HepG2 (cell line): ENCODE measurements around the gene TRAPPC12. TPM values are rescaled to one million over a fixed set of nuclear protein-coding genes. Genes with fewer than 3 reads are reported as not detected.

Experiments used
- BHLHE40 ChIP-seq: IDR thresholded peaks from 2 replicates; pipeline ENCODE4 v1.6.1; 2011; ENCODE audit warnings: low read length, improper control_type of control experiment
- CREM ChIP-seq, 2 experiments: sonication (generic) in 1 of 2; formaldehyde crosslinking in 1 of 2; IDR thresholded peaks; 2 replicates each; pipeline versions ENCODE4 v1.4.0 to v1.6.1; 2016 to 2020; ENCODE audit warnings: antibody characterized with exemption in 1 of 2, mild to moderate bottlenecking in 1 of 2, missing genetic modification reagents in 1 of 2
- GATAD1 ChIP-seq: IDR thresholded peaks from 2 replicates; pipeline ENCODE4 v1.6.1; 2016; ENCODE audit warnings: missing genetic modification reagents, missing compliant biosample characterization
- HDAC6 ChIP-seq: fragments of 200-600 bp; sonication (generic); IDR thresholded peaks from 2 replicates; pipeline ENCODE4 v1.7.0; 2017; ENCODE audit warnings: mild to moderate bottlenecking, antibody characterized with exemption, low read length, low read depth
- HOXA3 ChIP-seq: sonication (generic); formaldehyde crosslinking; IDR thresholded peaks from 2 replicates; pipeline ENCODE4 v1.5.0; 2020; ENCODE audit warnings: missing genetic modification reagents
- HOXA7 ChIP-seq: sonication (generic); formaldehyde crosslinking; IDR thresholded peaks from 2 replicates; pipeline ENCODE4 v1.8.1; 2022; ENCODE audit warnings: mild to moderate bottlenecking, missing genetic modification reagents, moderate library complexity
- HOXD1 ChIP-seq: sonication (generic); formaldehyde crosslinking; IDR thresholded peaks from 2 replicates; pipeline ENCODE4 v1.5.0; 2020; ENCODE audit warnings: missing genetic modification reagents
- KLF16 ChIP-seq, 2 experiments: sonication (generic) in 1 of 2; formaldehyde crosslinking in 1 of 2; IDR thresholded peaks; 2 replicates each; pipeline versions ENCODE4 v1.6.1 to v1.8.0; 2016 to 2023; ENCODE audit warnings: missing genetic modification reagents in 2 of 2, missing compliant biosample characterization in 1 of 2
- MAF1 ChIP-seq: sonication (generic); formaldehyde crosslinking; IDR thresholded peaks from 2 replicates; pipeline ENCODE4 v1.5.0; 2020; ENCODE audit warnings: missing genetic modification reagents, borderline replicate concordance
- RBFOX2 ChIP-seq: fragments of 200-400 bp; formaldehyde crosslinking; IDR thresholded peaks from 2 replicates; pipeline ENCODE4 v1.6.1; 2017; ENCODE audit warnings: low read depth, mild to moderate bottlenecking, low read length
- SRSF4 ChIP-seq: fragments of 200-400 bp; formaldehyde crosslinking; IDR thresholded peaks from one replicate; pipeline ENCODE4 v1.6.1; 2018; ENCODE audit warnings: mild to moderate bottlenecking, low read depth, low read length, moderate library complexity; ENCODE audit not compliant: poor library complexity, severe bottlenecking
- TEAD3 ChIP-seq: optimal IDR thresholded peaks from 2 replicates; pipeline ENCODE3; 2016; ENCODE audit warnings: borderline replicate concordance
- WIZ ChIP-seq: sonication (generic); formaldehyde crosslinking; IDR thresholded peaks from 2 replicates; pipeline ENCODE4 v1.5.1; 2020; ENCODE audit warnings: mild to moderate bottlenecking, missing genetic modification reagents
- ZBED4 ChIP-seq: sonication (generic); formaldehyde crosslinking; IDR thresholded peaks from 2 replicates; pipeline ENCODE4 v1.4.0; 2020; ENCODE audit warnings: missing genetic modification reagents, borderline replicate concordance
- ZBTB42 ChIP-seq: sonication (generic); formaldehyde crosslinking; IDR thresholded peaks from 2 replicates; pipeline ENCODE4 v1.5.0; 2020; ENCODE audit warnings: mild to moderate bottlenecking, missing genetic modification reagents
- ZNF12 ChIP-seq: sonication (generic); formaldehyde crosslinking; IDR thresholded peaks from 2 replicates; pipeline ENCODE4 v1.5.0; 2020; ENCODE audit warnings: missing genetic modification reagents
- ZNF207 ChIP-seq: fragments of 450-650 bp; IDR thresholded peaks from 2 replicates; pipeline ENCODE4 v1.6.1; 2016; ENCODE audit warnings: antibody characterized with exemption, borderline replicate concordance
- ZNF3 ChIP-seq: IDR thresholded peaks from 2 replicates; pipeline ENCODE4 v1.7.0; 2017; ENCODE audit warnings: inconsistent platforms
- ZNF543 ChIP-seq: sonication (generic); formaldehyde crosslinking; IDR thresholded peaks from 2 replicates; pipeline ENCODE4 v1.4.0; 2020; ENCODE audit warnings: mild to moderate bottlenecking, missing genetic modification reagents
- ZSCAN20 ChIP-seq: sonication (generic); formaldehyde crosslinking; IDR thresholded peaks from 2 replicates; pipeline ENCODE4 v1.4.0; 2020; ENCODE audit warnings: missing genetic modification reagents, mild to moderate bottlenecking, borderline replicate concordance
- polyA plus RNA-seq, 8 experiments: library from polyadenylated mRNA; depleted of rRNA in 3 of 8; stranded (reverse) in 7 of 8; unstranded in 1 of 8; fragments of >200 nt; fragmentation: Illumina TruSeq in 4 of 8; extraction: Trizol in 4 of 8; gene quantifications; 2 replicates each; pipeline versions ENCODE4 v1.2.1 to v1.2.3, GENCODE V29; 2011 to 2016; ENCODE audit warnings: low read depth in 4 of 8, missing spikeins in 1 of 8, mixed read lengths in 1 of 8; ENCODE audit not compliant: insufficient read depth in 1 of 8
- total RNA-seq, 5 experiments: library from RNA; depleted of rRNA; stranded (reverse); fragments of >200 nt; fragmentation: Illumina TruSeq; extraction: Trizol; gene quantifications; 2 replicates each; pipeline ENCODE4 v1.2.3, GENCODE V29; 2016; ENCODE audit warnings: low read depth in 1 of 5
- TF ChIP-seq, protein P1 (sequence below): sonication (generic); formaldehyde crosslinking; IDR thresholded peaks from 2 replicates; pipeline ENCODE4 v1.4.0; 2020; ENCODE audit warnings: missing genetic modification reagents
- TF ChIP-seq, protein P2 (sequence below): IDR thresholded peaks from 2 replicates; pipeline ENCODE4 v1.6.1; 2012; ENCODE audit warnings: low read length, improper control_type of control experiment

TRAPPC12 gene
- total and polyA plus RNA-seq, 2 of the 13 experiments (the other 11 are each of a cell fraction or from before 2014, with no cell fraction given) = 46.4 to 97.7 TPM

DNA sequence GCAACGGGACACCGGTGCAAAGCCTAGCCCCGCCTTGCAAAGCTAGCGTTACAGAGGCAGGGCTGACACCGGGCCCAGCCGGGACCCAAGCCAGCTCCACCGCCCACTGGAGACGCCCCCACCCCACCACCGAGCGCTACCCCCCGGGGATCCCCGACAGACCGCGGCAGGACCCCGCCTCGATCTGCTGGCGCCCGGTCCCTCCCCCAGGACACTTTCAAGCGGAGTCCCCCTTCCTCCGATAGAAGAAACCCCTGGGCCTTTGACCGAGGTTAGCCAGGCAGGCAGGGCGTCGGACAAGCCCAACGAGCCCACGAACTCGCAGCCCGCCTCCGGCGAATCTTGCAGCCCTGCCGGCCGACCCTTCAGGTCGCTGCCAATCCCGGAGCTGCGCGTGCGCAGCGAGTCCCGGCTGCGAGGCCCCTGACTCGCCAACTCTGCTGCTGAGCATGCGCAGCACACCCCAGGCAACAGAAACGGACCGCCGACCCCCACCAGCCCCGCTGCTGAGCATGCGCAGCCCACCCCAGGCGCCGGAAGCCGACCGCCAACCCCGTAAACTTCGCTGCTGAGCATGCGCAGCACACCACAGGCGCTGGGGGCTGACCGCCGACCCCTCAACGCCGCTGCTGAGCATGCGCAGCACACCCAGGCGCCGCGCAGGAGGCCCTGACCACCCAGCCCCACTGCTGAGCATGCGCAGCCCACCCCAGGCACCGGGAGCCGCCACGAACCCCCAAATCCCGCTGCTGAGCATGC is 139.2 kb downstream of the TRAPPC12 start (continued):
- TF ChIP-seq, protein P1, sequence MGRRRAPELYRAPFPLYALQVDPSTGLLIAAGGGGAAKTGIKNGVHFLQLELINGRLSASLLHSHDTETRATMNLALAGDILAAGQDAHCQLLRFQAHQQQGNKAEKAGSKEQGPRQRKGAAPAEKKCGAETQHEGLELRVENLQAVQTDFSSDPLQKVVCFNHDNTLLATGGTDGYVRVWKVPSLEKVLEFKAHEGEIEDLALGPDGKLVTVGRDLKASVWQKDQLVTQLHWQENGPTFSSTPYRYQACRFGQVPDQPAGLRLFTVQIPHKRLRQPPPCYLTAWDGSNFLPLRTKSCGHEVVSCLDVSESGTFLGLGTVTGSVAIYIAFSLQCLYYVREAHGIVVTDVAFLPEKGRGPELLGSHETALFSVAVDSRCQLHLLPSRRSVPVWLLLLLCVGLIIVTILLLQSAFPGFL (CRISPR knock-in tag) = no peak
- TF ChIP-seq HOXA3 (CRISPR knock-in tag) = no peak; the same call in 1 of the 2 replicates
- TF ChIP-seq ZNF12 = peak; percentile 60; the same call in 1 of the 2 replicates
- TF ChIP-seq ZNF3 (CRISPR knock-in tag) = no peak
- TF ChIP-seq MAF1 (CRISPR knock-in tag) = no peak
- no peak for TF ChIP-seq WIZ (CRISPR knock-in tag)
- no peak; the same call in 1 of the 2 replicates for TF ChIP-seq ZBTB42 (CRISPR knock-in tag)
- no peak for TF ChIP-seq ZNF207
- no peak; the same call in 1 of the 2 replicates for TF ChIP-seq ZBED4 (CRISPR knock-in tag)
- no peak; the same call in none of the 2 replicates for TF ChIP-seq BHLHE40
- no peak for TF ChIP-seq HOXD1 (CRISPR knock-in tag)
- TF ChIP-seq, protein P2, sequence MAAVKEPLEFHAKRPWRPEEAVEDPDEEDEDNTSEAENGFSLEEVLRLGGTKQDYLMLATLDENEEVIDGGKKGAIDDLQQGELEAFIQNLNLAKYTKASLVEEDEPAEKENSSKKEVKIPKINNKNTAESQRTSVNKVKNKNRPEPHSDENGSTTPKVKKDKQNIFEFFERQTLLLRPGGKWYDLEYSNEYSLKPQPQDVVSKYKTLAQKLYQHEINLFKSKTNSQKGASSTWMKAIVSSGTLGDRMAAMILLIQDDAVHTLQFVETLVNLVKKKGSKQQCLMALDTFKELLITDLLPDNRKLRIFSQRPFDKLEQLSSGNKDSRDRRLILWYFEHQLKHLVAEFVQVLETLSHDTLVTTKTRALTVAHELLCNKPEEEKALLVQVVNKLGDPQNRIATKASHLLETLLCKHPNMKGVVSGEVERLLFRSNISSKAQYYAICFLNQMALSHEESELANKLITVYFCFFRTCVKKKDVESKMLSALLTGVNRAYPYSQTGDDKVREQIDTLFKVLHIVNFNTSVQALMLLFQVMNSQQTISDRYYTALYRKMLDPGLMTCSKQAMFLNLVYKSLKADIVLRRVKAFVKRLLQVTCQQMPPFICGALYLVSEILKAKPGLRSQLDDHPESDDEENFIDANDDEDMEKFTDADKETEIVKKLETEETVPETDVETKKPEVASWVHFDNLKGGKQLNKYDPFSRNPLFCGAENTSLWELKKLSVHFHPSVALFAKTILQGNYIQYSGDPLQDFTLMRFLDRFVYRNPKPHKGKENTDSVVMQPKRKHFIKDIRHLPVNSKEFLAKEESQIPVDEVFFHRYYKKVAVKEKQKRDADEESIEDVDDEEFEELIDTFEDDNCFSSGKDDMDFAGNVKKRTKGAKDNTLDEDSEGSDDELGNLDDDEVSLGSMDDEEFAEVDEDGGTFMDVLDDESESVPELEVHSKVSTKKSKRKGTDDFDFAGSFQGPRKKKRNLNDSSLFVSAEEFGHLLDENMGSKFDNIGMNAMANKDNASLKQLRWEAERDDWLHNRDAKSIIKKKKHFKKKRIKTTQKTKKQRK = no peak
- peak; percentile 73; the same call in 1 of the 2 replicates for TF ChIP-seq ZSCAN20 (CRISPR knock-in tag)
- TF ChIP-seq RBFOX2 = no peak
- TF ChIP-seq HDAC6 = no peak
- TF ChIP-seq KLF16 (CRISPR knock-in tag; IDR thresholded peaks at IDR 0.05) = no peak; a peak in 1 of 4 replicates
- TF ChIP-seq SRSF4 = peak; percentile 98
- TF ChIP-seq ZNF543 (CRISPR knock-in tag) = no peak; the same call in 1 of the 2 replicates
- TF ChIP-seq GATAD1 (CRISPR knock-in tag) = no peak; the same call in none of the 2 replicates
- TF ChIP-seq TEAD3 = no peak
- no peak for TF ChIP-seq HOXA7 (CRISPR knock-in tag)
- TF ChIP-seq CREM (IDR thresholded peaks at IDR 0.05) = no peak
- no peak for TF ChIP-seq CREM (CRISPR knock-in tag; IDR thresholded peaks at IDR 0.05)
